K562 (cell line): ENCODE data around the gene TP73.

Experiments used
- FOXJ3 ChIP-seq: sonication (generic); formaldehyde crosslinking; IDR thresholded peaks from 2 replicates; pipeline ENCODE4 v1.4.0; 2020; ENCODE audit warnings: mild to moderate bottlenecking, missing genetic modification reagents
- SIN3B ChIP-seq: fragments of 450-650 bp; IDR thresholded peaks from 2 replicates; pipeline ENCODE4 v1.6.1; 2017; ENCODE audit warnings: low read depth, mild to moderate bottlenecking, moderate library complexity
- ZNF311 ChIP-seq: fragments of 250-450 bp; sonication (Bioruptor Pico); IDR thresholded peaks from 2 replicates; pipeline ENCODE4 v1.4.0; 2020; ENCODE audit warnings: mild to moderate bottlenecking, moderate library complexity
- TF ChIP-seq, protein P1 (sequence below): sonication (generic); formaldehyde crosslinking; IDR thresholded peaks from 2 replicates; pipeline ENCODE4 v1.8.0; 2022; ENCODE audit warnings: mild to moderate bottlenecking, missing genetic modification reagents, borderline replicate concordance
- TF ChIP-seq, protein P2 (sequence below), 3 experiments: IDR thresholded peaks in 2 of 3; conservative IDR thresholded peaks in 1 of 3; 2 replicates each; pipeline ENCODE4 v1.5.1; 2011 to 2012; ENCODE audit warnings: low read length in 3 of 3, mild to moderate bottlenecking in 3 of 3, control low read depth in 2 of 3, improper control_type of control experiment in 1 of 3, inconsistent platforms in 1 of 3, low read depth in 1 of 3, mixed read lengths in 1 of 3, moderate library complexity in 1 of 3; ENCODE audit not compliant: insufficient read depth in 2 of 3
- TF ChIP-seq, protein P3 (sequence below): fragments of 450-650 bp; formaldehyde crosslinking; IDR thresholded peaks from 2 replicates; pipeline ENCODE4 v1.4.0; 2020; ENCODE audit warnings: mild to moderate bottlenecking, mixed read lengths

DNA sequence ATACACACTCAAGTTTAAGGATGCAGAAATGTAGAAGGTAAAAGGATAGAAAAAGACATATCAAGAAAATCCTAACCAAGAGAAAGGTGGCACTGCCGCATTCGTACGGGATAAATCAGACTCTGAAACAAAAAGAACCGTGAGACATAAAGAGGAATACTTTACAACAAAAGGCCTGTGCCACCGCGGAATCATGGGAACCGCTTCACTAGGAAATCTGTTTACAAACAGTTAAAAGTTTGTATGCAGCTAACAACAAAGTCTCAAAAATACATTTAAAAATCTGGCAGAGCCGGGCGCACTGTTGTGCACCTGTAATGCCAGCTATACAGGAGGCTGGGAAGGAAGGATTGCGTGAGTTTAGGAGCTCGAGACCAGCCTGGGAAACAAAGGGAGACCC lies 10.5 kb upstream of the TP73 start:
- TF ChIP-seq FOXJ3 (CRISPR knock-in tag) (no peak), SIN3B (no peak), ZNF311 (no peak)
- TF ChIP-seq, protein P1, sequence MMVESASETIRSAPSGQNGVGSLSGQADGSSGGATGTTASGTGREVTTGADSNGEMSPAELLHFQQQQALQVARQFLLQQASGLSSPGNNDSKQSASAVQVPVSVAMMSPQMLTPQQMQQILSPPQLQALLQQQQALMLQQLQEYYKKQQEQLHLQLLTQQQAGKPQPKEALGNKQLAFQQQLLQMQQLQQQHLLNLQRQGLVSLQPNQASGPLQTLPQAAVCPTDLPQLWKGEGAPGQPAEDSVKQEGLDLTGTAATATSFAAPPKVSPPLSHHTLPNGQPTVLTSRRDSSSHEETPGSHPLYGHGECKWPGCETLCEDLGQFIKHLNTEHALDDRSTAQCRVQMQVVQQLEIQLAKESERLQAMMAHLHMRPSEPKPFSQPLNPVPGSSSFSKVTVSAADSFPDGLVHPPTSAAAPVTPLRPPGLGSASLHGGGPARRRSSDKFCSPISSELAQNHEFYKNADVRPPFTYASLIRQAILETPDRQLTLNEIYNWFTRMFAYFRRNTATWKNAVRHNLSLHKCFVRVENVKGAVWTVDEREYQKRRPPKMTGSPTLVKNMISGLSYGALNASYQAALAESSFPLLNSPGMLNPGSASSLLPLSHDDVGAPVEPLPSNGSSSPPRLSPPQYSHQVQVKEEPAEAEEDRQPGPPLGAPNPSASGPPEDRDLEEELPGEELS (CRISPR knock-in tag) = no peak
- TF ChIP-seq, protein P2, sequence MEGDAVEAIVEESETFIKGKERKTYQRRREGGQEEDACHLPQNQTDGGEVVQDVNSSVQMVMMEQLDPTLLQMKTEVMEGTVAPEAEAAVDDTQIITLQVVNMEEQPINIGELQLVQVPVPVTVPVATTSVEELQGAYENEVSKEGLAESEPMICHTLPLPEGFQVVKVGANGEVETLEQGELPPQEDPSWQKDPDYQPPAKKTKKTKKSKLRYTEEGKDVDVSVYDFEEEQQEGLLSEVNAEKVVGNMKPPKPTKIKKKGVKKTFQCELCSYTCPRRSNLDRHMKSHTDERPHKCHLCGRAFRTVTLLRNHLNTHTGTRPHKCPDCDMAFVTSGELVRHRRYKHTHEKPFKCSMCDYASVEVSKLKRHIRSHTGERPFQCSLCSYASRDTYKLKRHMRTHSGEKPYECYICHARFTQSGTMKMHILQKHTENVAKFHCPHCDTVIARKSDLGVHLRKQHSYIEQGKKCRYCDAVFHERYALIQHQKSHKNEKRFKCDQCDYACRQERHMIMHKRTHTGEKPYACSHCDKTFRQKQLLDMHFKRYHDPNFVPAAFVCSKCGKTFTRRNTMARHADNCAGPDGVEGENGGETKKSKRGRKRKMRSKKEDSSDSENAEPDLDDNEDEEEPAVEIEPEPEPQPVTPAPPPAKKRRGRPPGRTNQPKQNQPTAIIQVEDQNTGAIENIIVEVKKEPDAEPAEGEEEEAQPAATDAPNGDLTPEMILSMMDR (IDR thresholded peaks at IDR 0.05 in 2 of 3, conservative IDR thresholded peaks at IDR 0.05 in 1 of 3; ENCODE audit: insufficient read depth in 2 of 3, low read depth in 1 of 3, low read length in 3 of 3) = no peak
- TF ChIP-seq, protein P3, sequence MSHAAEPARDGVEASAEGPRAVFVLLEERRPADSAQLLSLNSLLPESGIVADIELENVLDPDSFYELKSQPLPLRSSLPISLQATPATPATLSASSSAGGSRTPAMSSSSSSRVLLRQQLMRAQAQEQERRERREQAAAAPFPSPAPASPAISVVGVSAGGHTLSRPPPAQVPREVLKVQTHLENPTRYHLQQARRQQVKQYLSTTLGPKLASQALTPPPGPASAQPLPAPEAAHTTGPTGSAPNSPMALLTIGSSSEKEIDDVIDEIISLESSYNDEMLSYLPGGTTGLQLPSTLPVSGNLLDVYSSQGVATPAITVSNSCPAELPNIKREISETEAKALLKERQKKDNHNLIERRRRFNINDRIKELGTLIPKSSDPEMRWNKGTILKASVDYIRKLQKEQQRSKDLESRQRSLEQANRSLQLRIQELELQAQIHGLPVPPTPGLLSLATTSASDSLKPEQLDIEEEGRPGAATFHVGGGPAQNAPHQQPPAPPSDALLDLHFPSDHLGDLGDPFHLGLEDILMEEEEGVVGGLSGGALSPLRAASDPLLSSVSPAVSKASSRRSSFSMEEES (CRISPR knock-in tag) = no peak
